NB4 (cell line): ENCODE measurements around the gene CELA2A.

Source experiments
- MYC ChIP-seq: IDR thresholded peaks from 2 replicates; pipeline ENCODE4 v1.6.1; 2011; ENCODE audit warnings: low read depth, low read length
- POLR2A ChIP-seq: IDR thresholded peaks from 2 replicates; pipeline ENCODE4 v1.6.1; 2011; ENCODE audit warnings: mild to moderate bottlenecking; ENCODE audit not compliant: insufficient read length; ENCODE audit errors: extremely low read depth
- TF ChIP-seq, protein P1 (sequence below): IDR thresholded peaks from one replicate; pipeline ENCODE4 v1.5.1; 2012; ENCODE audit warnings: low read depth, low read length

DNA sequence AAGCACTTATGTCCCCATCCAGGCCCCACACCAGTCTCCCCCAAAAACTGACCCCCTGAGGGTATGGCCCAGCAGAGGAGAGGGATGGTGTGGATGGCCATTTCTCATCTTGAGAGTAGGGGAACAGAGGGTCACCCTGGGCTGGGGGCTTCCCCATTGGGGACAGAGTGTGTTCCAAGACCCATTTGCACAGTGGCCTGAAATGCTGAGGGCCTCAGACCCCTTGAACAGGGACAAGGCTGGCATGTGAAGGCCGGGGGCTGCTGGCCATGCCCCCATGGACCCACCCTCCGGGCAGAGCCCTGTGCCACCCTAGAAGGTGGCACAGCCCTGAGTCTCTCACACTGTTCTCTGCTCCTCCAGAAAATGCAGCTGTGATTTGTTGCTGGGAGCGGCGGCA is 10.3 kb upstream of the CELA2A start:
- TF ChIP-seq, protein P1, sequence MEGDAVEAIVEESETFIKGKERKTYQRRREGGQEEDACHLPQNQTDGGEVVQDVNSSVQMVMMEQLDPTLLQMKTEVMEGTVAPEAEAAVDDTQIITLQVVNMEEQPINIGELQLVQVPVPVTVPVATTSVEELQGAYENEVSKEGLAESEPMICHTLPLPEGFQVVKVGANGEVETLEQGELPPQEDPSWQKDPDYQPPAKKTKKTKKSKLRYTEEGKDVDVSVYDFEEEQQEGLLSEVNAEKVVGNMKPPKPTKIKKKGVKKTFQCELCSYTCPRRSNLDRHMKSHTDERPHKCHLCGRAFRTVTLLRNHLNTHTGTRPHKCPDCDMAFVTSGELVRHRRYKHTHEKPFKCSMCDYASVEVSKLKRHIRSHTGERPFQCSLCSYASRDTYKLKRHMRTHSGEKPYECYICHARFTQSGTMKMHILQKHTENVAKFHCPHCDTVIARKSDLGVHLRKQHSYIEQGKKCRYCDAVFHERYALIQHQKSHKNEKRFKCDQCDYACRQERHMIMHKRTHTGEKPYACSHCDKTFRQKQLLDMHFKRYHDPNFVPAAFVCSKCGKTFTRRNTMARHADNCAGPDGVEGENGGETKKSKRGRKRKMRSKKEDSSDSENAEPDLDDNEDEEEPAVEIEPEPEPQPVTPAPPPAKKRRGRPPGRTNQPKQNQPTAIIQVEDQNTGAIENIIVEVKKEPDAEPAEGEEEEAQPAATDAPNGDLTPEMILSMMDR: no peak
- TF ChIP-seq POLR2A (no peak), MYC (no peak)
